Neural cell (in vitro differentiated cells): ENCODE measurements around the gene DPF3. TPM values are rescaled to one million over a fixed set of nuclear protein-coding genes. Genes with fewer than 3 reads are reported as not detected.

Source experiments
- H2AFZ ChIP-seq: fragments of 200-600, 300-800 bp; sonication (generic), shearing (Covaris generic); 2 replicates; pipeline ENCODE4 v1.6.0; 2014; ENCODE audit warnings: low read depth, mild to moderate bottlenecking, antibody characterized with exemption, low read length, moderate library complexity
- H3F3A ChIP-seq: fragments of 200-600 bp; shearing (Covaris generic); 2 replicates; pipeline ENCODE4 v1.6.1; 2016; ENCODE audit warnings: mild to moderate bottlenecking, moderate library complexity, mixed read lengths, antibody characterized with exemption, low read length; ENCODE audit not compliant: insufficient read depth, poor library complexity, severe bottlenecking
- H3K27ac ChIP-seq: fragments of 200-600, 300-800 bp; sonication (generic), shearing (Covaris generic); 2 replicates; pipeline ENCODE4 v1.5.1; 2014; ENCODE audit warnings: mild to moderate bottlenecking, low read length, moderate library complexity
- H3K27me3 ChIP-seq: fragments of 300-800, 200-600 bp; sonication (generic), shearing (Covaris generic); 2 replicates; pipeline ENCODE4 v1.6.0; 2014; ENCODE audit warnings: mild to moderate bottlenecking, low read depth, low read length, moderate library complexity; ENCODE audit not compliant: insufficient read depth
- H3K36me3 ChIP-seq: fragments of 300-800, 200-600 bp; sonication (generic), shearing (Covaris generic); 2 replicates; pipeline ENCODE4 v1.5.1; 2014; ENCODE audit warnings: mild to moderate bottlenecking, antibody characterized with exemption, low read length, moderate library complexity; ENCODE audit not compliant: insufficient read depth
- H3K4me2 ChIP-seq: fragments of 300-800, 200-600 bp; sonication (generic), shearing (Covaris generic); 2 replicates; pipeline ENCODE4 v1.6.0; 2014; ENCODE audit warnings: mild to moderate bottlenecking, low read length
- H3K4me3 ChIP-seq: fragments of 300-800, 200-600 bp; sonication (generic), shearing (Covaris generic); 2 replicates; pipeline ENCODE4 v1.5.1; 2014; ENCODE audit warnings: mild to moderate bottlenecking, low read length, moderate library complexity
- H3K79me2 ChIP-seq: fragments of 200-600 bp; shearing (Covaris generic); replicated peaks from 2 replicates; pipeline ENCODE4 v1.6.0; 2014; ENCODE audit warnings: mild to moderate bottlenecking, low read length, moderate library complexity; ENCODE audit not compliant: insufficient read depth
- H3K9ac ChIP-seq: fragments of 300-800, 200-600 bp; sonication (generic), shearing (Covaris generic); 2 replicates; pipeline ENCODE4 v1.6.1; 2016; ENCODE audit warnings: mild to moderate bottlenecking, low read length, mixed read lengths
- H3K9me2 ChIP-seq: fragments of 200-600 bp; shearing (Covaris generic); 2 replicates; pipeline ENCODE4 v1.6.1; 2016; ENCODE audit warnings: mild to moderate bottlenecking, low read length, mixed read lengths; ENCODE audit not compliant: insufficient read depth
- H3K9me3 ChIP-seq: fragments of 200-600, 300-800 bp; sonication (generic), shearing (Covaris generic); 2 replicates; pipeline ENCODE4 v1.6.1; 2016; ENCODE audit warnings: mild to moderate bottlenecking, mixed run types, low read length, moderate library complexity, mixed read lengths
- H4K20me1 ChIP-seq: fragments of 200-600 bp; shearing (Covaris generic); 2 replicates; pipeline ENCODE4 v1.6.1; 2016; ENCODE audit warnings: mild to moderate bottlenecking, mixed run types; ENCODE audit not compliant: insufficient read depth
- CTCF ChIP-seq: fragments of 450-650 bp; IDR thresholded peaks from 2 replicates; pipeline ENCODE4 v1.5.1; 2014; ENCODE audit warnings: antibody characterized with exemption, mild to moderate bottlenecking, moderate library complexity; ENCODE audit not compliant: poor library complexity, severe bottlenecking
- EP300 ChIP-seq: fragments of 450-650 bp; conservative IDR thresholded peaks from 2 replicates; pipeline ENCODE4 v1.6.1; 2014; ENCODE audit warnings: antibody characterized with exemption, mild to moderate bottlenecking, moderate library complexity; ENCODE audit not compliant: poor library complexity, severe bottlenecking
- EZH2 ChIP-seq: fragments of 200-600, 300-800 bp; shearing (Covaris generic), sonication (generic); IDR thresholded peaks from 2 replicates; pipeline ENCODE4 v1.6.1; 2014; ENCODE audit warnings: antibody characterized with exemption, low read length, borderline replicate concordance, mild to moderate bottlenecking; ENCODE audit not compliant: insufficient read depth, poor library complexity, severe bottlenecking
- MXI1 ChIP-seq: fragments of 450-650 bp; conservative IDR thresholded peaks from 2 replicates; pipeline ENCODE4 v1.6.1; 2014; ENCODE audit warnings: antibody characterized with exemption, mild to moderate bottlenecking; ENCODE audit not compliant: poor library complexity, severe bottlenecking
- POLR2AphosphoS5 ChIP-seq: IDR thresholded peaks from 2 replicates; pipeline ENCODE4 v1.6.1; 2012
- RAD21 ChIP-seq: fragments of 450-650 bp; conservative IDR thresholded peaks from 2 replicates; pipeline ENCODE4 v1.6.1; 2014; ENCODE audit warnings: antibody characterized with exemption, mild to moderate bottlenecking, moderate library complexity
- SMC3 ChIP-seq: fragments of 450-650 bp; conservative IDR thresholded peaks from 2 replicates; pipeline ENCODE4 v1.6.1; 2014; ENCODE audit warnings: antibody characterized with exemption, mild to moderate bottlenecking, moderate library complexity; ENCODE audit not compliant: poor library complexity
- TAF1 ChIP-seq: IDR thresholded peaks from 2 replicates; pipeline ENCODE4 v1.6.1; 2012; ENCODE audit warnings: low read depth
- polyA plus RNA-seq: library from polyadenylated mRNA; depleted of rRNA; stranded (reverse); fragments of >200 nt; gene quantifications from 2 replicates; pipeline ENCODE4 v1.2.3, GENCODE V29; 2014
- TF ChIP-seq, protein P1 (sequence below): IDR thresholded peaks from 2 replicates; pipeline ENCODE4 v1.6.1; 2012; ENCODE audit warnings: borderline replicate concordance

DPF3 gene
- polyA plus RNA-seq, 1 donor from 2014 or later: 2.9 TPM

DNA sequence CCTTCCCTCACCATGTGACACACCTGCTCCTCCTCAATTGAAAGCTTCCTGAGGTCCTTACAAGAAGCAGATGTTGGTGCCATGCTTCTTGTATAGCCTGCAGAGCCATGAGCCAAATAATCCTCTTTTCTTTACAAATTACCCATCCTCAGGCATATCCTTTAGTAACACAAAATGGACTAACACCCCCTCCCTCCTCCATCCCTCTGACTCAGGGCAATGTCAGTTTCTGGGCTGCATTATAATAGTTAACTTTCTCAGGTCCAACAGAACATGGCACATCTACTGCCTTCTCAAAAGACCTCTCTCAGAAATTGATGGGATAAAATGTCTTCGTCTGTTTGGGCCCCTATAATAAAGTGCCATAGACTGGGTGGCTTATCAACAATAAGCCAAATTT lies 287.0 kb downstream of the DPF3 start:
- Histone ChIP-seq H4K20me1 (no peaks in the 10 kb centered on the region), H3K9me2 (no peaks in the 10 kb centered on the region), H2AFZ (no peak overlapping the region), H3K36me3 (no peaks in the 10 kb centered on the region), H3F3A (no peaks in the 10 kb centered on the region), H3K4me3 (no peak overlapping the region), H3K27me3 (no peaks in the 10 kb centered on the region), H3K79me2 (no peaks in the 10 kb centered on the region), H3K9ac (no peak overlapping the region), H3K4me2 (no peak overlapping the region), H3K9me3 (no peaks in the 10 kb centered on the region), H3K27ac (no peak overlapping the region)
- no peak for TF ChIP-seq RAD21
- no peak for TF ChIP-seq MXI1
- TF ChIP-seq, protein P1, sequence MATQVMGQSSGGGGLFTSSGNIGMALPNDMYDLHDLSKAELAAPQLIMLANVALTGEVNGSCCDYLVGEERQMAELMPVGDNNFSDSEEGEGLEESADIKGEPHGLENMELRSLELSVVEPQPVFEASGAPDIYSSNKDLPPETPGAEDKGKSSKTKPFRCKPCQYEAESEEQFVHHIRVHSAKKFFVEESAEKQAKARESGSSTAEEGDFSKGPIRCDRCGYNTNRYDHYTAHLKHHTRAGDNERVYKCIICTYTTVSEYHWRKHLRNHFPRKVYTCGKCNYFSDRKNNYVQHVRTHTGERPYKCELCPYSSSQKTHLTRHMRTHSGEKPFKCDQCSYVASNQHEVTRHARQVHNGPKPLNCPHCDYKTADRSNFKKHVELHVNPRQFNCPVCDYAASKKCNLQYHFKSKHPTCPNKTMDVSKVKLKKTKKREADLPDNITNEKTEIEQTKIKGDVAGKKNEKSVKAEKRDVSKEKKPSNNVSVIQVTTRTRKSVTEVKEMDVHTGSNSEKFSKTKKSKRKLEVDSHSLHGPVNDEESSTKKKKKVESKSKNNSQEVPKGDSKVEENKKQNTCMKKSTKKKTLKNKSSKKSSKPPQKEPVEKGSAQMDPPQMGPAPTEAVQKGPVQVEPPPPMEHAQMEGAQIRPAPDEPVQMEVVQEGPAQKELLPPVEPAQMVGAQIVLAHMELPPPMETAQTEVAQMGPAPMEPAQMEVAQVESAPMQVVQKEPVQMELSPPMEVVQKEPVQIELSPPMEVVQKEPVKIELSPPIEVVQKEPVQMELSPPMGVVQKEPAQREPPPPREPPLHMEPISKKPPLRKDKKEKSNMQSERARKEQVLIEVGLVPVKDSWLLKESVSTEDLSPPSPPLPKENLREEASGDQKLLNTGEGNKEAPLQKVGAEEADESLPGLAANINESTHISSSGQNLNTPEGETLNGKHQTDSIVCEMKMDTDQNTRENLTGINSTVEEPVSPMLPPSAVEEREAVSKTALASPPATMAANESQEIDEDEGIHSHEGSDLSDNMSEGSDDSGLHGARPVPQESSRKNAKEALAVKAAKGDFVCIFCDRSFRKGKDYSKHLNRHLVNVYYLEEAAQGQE: no peak
- TF ChIP-seq EZH2: no peak
- TF ChIP-seq CTCF: no peak
- TF ChIP-seq EP300: no peak
- TF ChIP-seq TAF1: no peak
- no peak for TF ChIP-seq POLR2AphosphoS5
- TF ChIP-seq SMC3: no peak

- Histone ChIP-seq H3K27ac (no peak overlapping the region), H3K9ac (no peak overlapping the region), H4K20me1 (no peaks in the 10 kb centered on the region), H3K9me2 (no peaks in the 10 kb centered on the region), H2AFZ (no peak overlapping the region), H3K36me3 (no peaks in the 10 kb centered on the region), H3K9me3 (no peaks in the 10 kb centered on the region), H3K79me2 (no peaks in the 10 kb centered on the region), H3K4me3 (no peak overlapping the region), H3K27me3 (no peaks in the 10 kb centered on the region), H3F3A (no peaks in the 10 kb centered on the region), H3K4me2 (no peak overlapping the region)
- TF ChIP-seq POLR2AphosphoS5 (no peak), EZH2 (no peak), EP300 (no peak), TAF1 (no peak), MXI1 (no peak), SMC3 (no peak), RAD21 (no peak), CTCF (no peak)
- TF ChIP-seq, protein P1: no peak
Observed at GRCh38 chr14:72605921-72606220, 288.0 kb downstream of the DPF3 start.
